ENCODE data around the gene MYH10. TPM values are rescaled to one million over a fixed set of nuclear protein-coding genes. Genes with fewer than 3 reads are reported as not detected.

MYH10 gene
- polyA plus RNA-seq, 10 donors, result 60.3 to 112 (median 71.4) TPM

- no peak for DNase-seq
Observed at GRCh38 chr17:8499614-8500013, 130.9 kb downstream of the MYH10 start.

- DNase-seq, result no peak
Observed at GRCh38 chr17:8499171-8499570, 131.4 kb downstream of the MYH10 start.

GRCh38 chr17:8496081-8496480 lies 134.4 kb downstream of the MYH10 start:
- DNase-seq, result no peak

GRCh38 chr17:8494506-8495111 lies 135.9 kb downstream of the MYH10 start:
- DNase-seq, result no peak

GRCh38 chr17:8494021-8494420 lies 136.5 kb downstream of the MYH10 start:
- no peak for DNase-seq

GRCh38 chr17:8492121-8492520 lies 138.4 kb downstream of the MYH10 start:
- no peak for DNase-seq

- DNase-seq, result no peak
Observed at GRCh38 chr17:8490256-8491023, 140.1 kb downstream of the MYH10 start.

- no peak for DNase-seq
Observed at GRCh38 chr17:8489841-8490240, 140.7 kb downstream of the MYH10 start.

GRCh38 chr17:8488901-8489300 lies 141.6 kb downstream of the MYH10 start:
- peak in 2 of 3 donors; percentile 64 to 74 for DNase-seq

- DNase-seq, result no peak
Observed at GRCh38 chr17:8488491-8488890, 142.0 kb downstream of the MYH10 start.

GRCh38 chr17:8487743-8488142 lies 142.8 kb downstream of the MYH10 start:
- no peak for DNase-seq

- DNase-seq, result no peak
Observed at GRCh38 chr17:8487130-8487645, 143.3 kb downstream of the MYH10 start.

- no peak for DNase-seq
Observed at GRCh38 chr17:8485491-8485890, 145.0 kb downstream of the MYH10 start.

- DNase-seq, result no peak
Observed at GRCh38 chr17:8484465-8484864, 146.1 kb downstream of the MYH10 start.

GRCh38 chr17:8482546-8482945 lies 148.0 kb downstream of the MYH10 start:
- no peak for DNase-seq

GRCh38 chr17:8481703-8482102 lies 148.8 kb downstream of the MYH10 start:
- no peak for DNase-seq

GRCh38 chr17:8481089-8481488 lies 149.4 kb downstream of the MYH10 start:
- no peak for DNase-seq

GRCh38 chr17:8480011-8480976 lies 150.2 kb downstream of the MYH10 start:
- no peak for DNase-seq

GRCh38 chr17:8479431-8479947 lies 151.0 kb downstream of the MYH10 start:
- DNase-seq, result no peak

- DNase-seq, result no peak
Observed at GRCh38 chr17:8477715-8478441, 152.6 kb downstream of the MYH10 start.

GRCh38 chr17:8477171-8477570 lies 153.4 kb downstream of the MYH10 start:
- no peak for DNase-seq
